CD4-positive, alpha-beta T cell (primary cell): ENCODE measurements around the gene TMEM61. TPM values are rescaled to one million over a fixed set of nuclear protein-coding genes. Genes with fewer than 3 reads are reported as not detected.
"Not testable (repeated sequence)": the region's sequence is repeated elsewhere in the genome, so short reads cannot be mapped to it uniquely, and the experiment has no call there.

Experiments used
- ATAC-seq: fragments of 200-7000 bp; cut with Tn5 transposase; one replicate; pipeline ENCODE4 v1.10.0; 2022; ENCODE audit warnings: mild to moderate bottlenecking; ENCODE audit not compliant: poor library complexity
- CTCF ChIA-PET: fragments of 350-600 bp; sonication (Branson Sonifier 250); formaldehyde crosslinking; loops from one replicate; lab custom pipeline; 2021; ENCODE audit warnings: antibody characterized with exemption, inconsistent platforms; lab: Charles Lee
- POLR2A ChIA-PET: fragments of 350-600 bp; sonication (Branson Sonifier 250); formaldehyde crosslinking; loops from one replicate; lab custom pipeline; 2021; ENCODE audit warnings: antibody characterized with exemption, inconsistent platforms; lab: Charles Lee
- DNase-seq, 14 experiments: peaks; one replicate each; pipeline ENCODE4 v3.0.0-alpha.2; 2013 to 2020; ENCODE audit warnings: mixed read lengths in 2 of 14
- H3K27ac ChIP-seq, 2 donors: one replicate each; pipeline versions ENCODE4 v1.5.1 to v1.7.0; 2013; ENCODE audit warnings: low read length in 2 of 2, low read depth in 1 of 2, mild to moderate bottlenecking in 1 of 2
- H3K27me3 ChIP-seq, 2 experiments: 1 replicate in 1 of 2; 2 replicates in 1 of 2; pipeline versions ENCODE4 v1.6.1 to v1.7.0; 2013; ENCODE audit warnings: low read length in 2 of 2, control low read depth in 1 of 2, mild to moderate bottlenecking in 1 of 2, moderate library complexity in 1 of 2; ENCODE audit not compliant: insufficient read depth in 2 of 2, control insufficient read depth in 1 of 2
- H3K36me3 ChIP-seq: one replicate; pipeline ENCODE4 v1.6.1; 2013; ENCODE audit warnings: low read length, control low read depth; ENCODE audit not compliant: insufficient read depth
- H3K4me1 ChIP-seq: one replicate; pipeline ENCODE4 v1.6.1; 2013; ENCODE audit warnings: low read length, control low read depth; ENCODE audit not compliant: insufficient read depth
- H3K4me3 ChIP-seq: one replicate; pipeline ENCODE4 v1.5.1; 2013; ENCODE audit warnings: mild to moderate bottlenecking, low read length, moderate library complexity
- H3K9me3 ChIP-seq, 2 experiments: 1 replicate in 1 of 2; 2 replicates in 1 of 2; pipeline versions ENCODE4 v1.6.1 to v1.7.0; 2013; ENCODE audit warnings: low read length in 2 of 2, mild to moderate bottlenecking in 2 of 2, control low read depth in 1 of 2, moderate library complexity in 1 of 2; ENCODE audit not compliant: control insufficient read depth in 1 of 2, insufficient read depth in 1 of 2
- H3K27ac Mint-ChIP-seq: one replicate; pipeline ENCODE4 v1.8.0; 2020; ENCODE audit warnings: mixed read lengths
- H3K27me3 Mint-ChIP-seq: one replicate; pipeline ENCODE4 v1.8.0; 2021; ENCODE audit warnings: mixed read lengths
- H3K36me3 Mint-ChIP-seq: one replicate; pipeline ENCODE4 v1.8.0; 2021; ENCODE audit warnings: low read depth, mixed read lengths
- H3K4me1 Mint-ChIP-seq: one replicate; pipeline ENCODE4 v1.8.0; 2021; ENCODE audit warnings: low read depth, mixed read lengths
- H3K4me3 Mint-ChIP-seq: one replicate; pipeline ENCODE4 v1.8.0; 2020; ENCODE audit warnings: mild to moderate bottlenecking, mixed read lengths
- H3K9me3 Mint-ChIP-seq: one replicate; pipeline ENCODE4 v1.8.0; 2020; ENCODE audit warnings: mixed read lengths
- intact Hi-C, 2 experiments: fragments of 100-400 bp; cut with DNase I in 1 of 2; cut with micrococcal nuclease in 1 of 2; formaldehyde crosslinking; loops; one replicate each; pipeline versions ENCODE4 v1.15.1 to v1.9.0; 2023 to 2025; cut with DNase I, micrococcal nuclease
- total RNA-seq, 174 experiments: library from RNA in 2 of 174; stranded (reverse) in 2 of 174; gene quantifications; one replicate each; pipeline ENCODE4 v1.2.3 and lab custom pipeline; 2021 to 2026
- TF ChIP-seq, protein P1 (sequence below): fragments of 200-600 bp; IDR thresholded peaks from one replicate; pipeline ENCODE4 v1.8.0; 2022; ENCODE audit warnings: antibody characterized with exemption, mild to moderate bottlenecking

The TMEM61 gene
- total RNA-seq, 2 experiments from 2014 or later: not detected

- DNase-seq (no peak), ATAC-seq (no peak)
- no peaks in the 10 kb centered on the region for H3K4me1 ChIP-seq
- no peak overlapping the region for H3K27ac ChIP-seq
- no peak overlapping the region for H3K4me3 Mint-ChIP-seq
- no peaks in the 10 kb centered on the region for H3K36me3 Mint-ChIP-seq
- H3K27me3 ChIP-seq: peaks cover 0 to 4% of the 10 kb centered on the region in 2 experiments
- no peaks in the 10 kb centered on the region for H3K9me3 ChIP-seq
- no peak overlapping the region for H3K27ac Mint-ChIP-seq
- H3K9me3 Mint-ChIP-seq: peaks cover 2% of the 10 kb centered on the region
- ChIA-PET POLR2A (no interaction called here), CTCF (interaction anchor here (0.7 kb wide), 1 partner anchor 10 kb away, joined by 4 read pairs; no protein-coding TSS in a partner anchor)
- peaks cover 25% of the 10 kb centered on the region for H3K27me3 Mint-ChIP-seq
- H3K36me3 ChIP-seq: no peaks in the 10 kb centered on the region
- peaks cover 11% of the 10 kb centered on the region for H3K4me1 Mint-ChIP-seq
- intact Hi-C loops: no loop called here
- H3K4me3 ChIP-seq: no peak overlapping the region
- TF ChIP-seq, protein P1, sequence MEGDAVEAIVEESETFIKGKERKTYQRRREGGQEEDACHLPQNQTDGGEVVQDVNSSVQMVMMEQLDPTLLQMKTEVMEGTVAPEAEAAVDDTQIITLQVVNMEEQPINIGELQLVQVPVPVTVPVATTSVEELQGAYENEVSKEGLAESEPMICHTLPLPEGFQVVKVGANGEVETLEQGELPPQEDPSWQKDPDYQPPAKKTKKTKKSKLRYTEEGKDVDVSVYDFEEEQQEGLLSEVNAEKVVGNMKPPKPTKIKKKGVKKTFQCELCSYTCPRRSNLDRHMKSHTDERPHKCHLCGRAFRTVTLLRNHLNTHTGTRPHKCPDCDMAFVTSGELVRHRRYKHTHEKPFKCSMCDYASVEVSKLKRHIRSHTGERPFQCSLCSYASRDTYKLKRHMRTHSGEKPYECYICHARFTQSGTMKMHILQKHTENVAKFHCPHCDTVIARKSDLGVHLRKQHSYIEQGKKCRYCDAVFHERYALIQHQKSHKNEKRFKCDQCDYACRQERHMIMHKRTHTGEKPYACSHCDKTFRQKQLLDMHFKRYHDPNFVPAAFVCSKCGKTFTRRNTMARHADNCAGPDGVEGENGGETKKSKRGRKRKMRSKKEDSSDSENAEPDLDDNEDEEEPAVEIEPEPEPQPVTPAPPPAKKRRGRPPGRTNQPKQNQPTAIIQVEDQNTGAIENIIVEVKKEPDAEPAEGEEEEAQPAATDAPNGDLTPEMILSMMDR: no peak
These were observed 45.6 kb upstream of the TMEM61 start for GRCh38 chr1:54934869-54935268.

DNA sequence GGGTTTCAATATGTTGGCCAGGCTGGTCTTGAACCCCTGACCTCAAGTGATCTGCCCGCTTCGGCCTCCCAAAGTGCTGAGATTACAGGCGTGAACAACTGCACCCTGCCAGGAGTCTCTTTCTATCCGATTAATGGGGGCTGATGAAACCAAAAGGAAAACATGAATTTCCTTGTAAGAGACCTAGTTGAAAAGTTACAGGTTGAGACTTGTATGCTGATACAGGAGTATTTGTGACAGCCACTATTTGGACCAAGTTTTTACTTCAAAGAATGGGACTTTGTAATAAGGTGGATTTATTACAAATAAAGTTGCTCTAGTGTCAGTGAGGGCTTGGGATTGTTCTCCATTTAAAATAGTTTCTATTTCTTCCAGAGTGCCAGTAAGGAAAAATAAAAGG is 43.6 kb upstream of the TMEM61 start:
- ChIA-PET POLR2A (no interaction called here), CTCF (no interaction called here)
- intact Hi-C loops: no loop called here
- Histone ChIP-seq H3K27ac (no peak overlapping the region), H3K27me3 (peaks cover 0 to 4% of the 10 kb centered on the region in 2 experiments), H3K4me3 (no peak overlapping the region), H3K4me1 (no peaks in the 10 kb centered on the region), H3K36me3 (no peaks in the 10 kb centered on the region), H3K9me3 (no peaks in the 10 kb centered on the region)
- TF ChIP-seq, protein P1: no peak
- no peak for ATAC-seq
- Mint-ChIP-seq H3K36me3 (no peaks in the 10 kb centered on the region), H3K27me3 (peaks cover 25% of the 10 kb centered on the region), H3K4me3 (no peak overlapping the region), H3K4me1 (peaks cover 18% of the 10 kb centered on the region), H3K27ac (no peak overlapping the region), H3K9me3 (peaks cover 2% of the 10 kb centered on the region)
- no peak for DNase-seq

- intact Hi-C loops: no loop called here
- no peak overlapping the region for H3K4me3 Mint-ChIP-seq
- CTCF ChIA-PET: no interaction called here
These were observed 43.0 kb upstream of the TMEM61 start for GRCh38 chr1:54937469-54937868.

GRCh38 chr1:54938955-54939354 is 41.5 kb upstream of the TMEM61 start:
- CTCF ChIA-PET, ATAC-seq: not testable (repeated sequence)

More at GRCh38 chr1:54937469-54937868, 43.0 kb upstream of the TMEM61 start:
- H3K9me3 ChIP-seq: no peaks in the 10 kb centered on the region
- DNase-seq: no peak
- no peak overlapping the region for H3K27ac Mint-ChIP-seq
- H3K4me3 ChIP-seq: no peak overlapping the region
- H3K4me1 Mint-ChIP-seq: peaks cover 18% of the 10 kb centered on the region
- no peaks in the 10 kb centered on the region for H3K36me3 ChIP-seq
- H3K27me3 ChIP-seq: peaks cover 0 to 4% of the 10 kb centered on the region in 2 experiments
- TF ChIP-seq, protein P1: no peak
- no peaks in the 10 kb centered on the region for H3K36me3 Mint-ChIP-seq
- no peak overlapping the region for H3K27ac ChIP-seq
- POLR2A ChIA-PET: no interaction called here
- H3K4me1 ChIP-seq: no peaks in the 10 kb centered on the region
- no peak for ATAC-seq
- peaks cover 2% of the 10 kb centered on the region for H3K9me3 Mint-ChIP-seq
- H3K27me3 Mint-ChIP-seq: peaks cover 23% of the 10 kb centered on the region

More at GRCh38 chr1:54938955-54939354, 41.5 kb upstream of the TMEM61 start:
- DNase-seq, H3K36me3 ChIP-seq, H3K27ac Mint-ChIP-seq, H3K9me3 Mint-ChIP-seq, H3K4me1 ChIP-seq, H3K27ac ChIP-seq, H3K9me3 ChIP-seq, H3K36me3 Mint-ChIP-seq, H3K4me3 ChIP-seq, POLR2A ChIA-PET, H3K27me3 ChIP-seq, intact Hi-C loops, H3K4me3 Mint-ChIP-seq: not testable (repeated sequence)
- H3K4me1 Mint-ChIP-seq: peaks cover 18% of the 10 kb centered on the region
- peaks cover 13% of the 10 kb centered on the region for H3K27me3 Mint-ChIP-seq
